NCI-H1417 (cell line): ENCODE data around the gene PTPRM.

ENCODE experiments used
- DNase-seq, 3 experiments: peaks; one replicate each; lab custom pipeline; 2025; lab: John Stamatoyannopoulos, UW

PTPRM gene

GRCh38 chr18:7567474-7568425 is 634 bp downstream of the PTPRM start:
- DNase-seq: peak in 2 of 3 experiments; percentile 60 to 65

GRCh38 chr18:7568426-7568825 is 1.3 kb downstream of the PTPRM start:
- DNase-seq: peak in 1 of 3 experiments; percentile 60

GRCh38 chr18:7571626-7572025 is 4.5 kb downstream of the PTPRM start:
- DNase-seq: no peak

- no peak for DNase-seq
These were observed 5.7 kb downstream of the PTPRM start for GRCh38 chr18:7572822-7573221.

GRCh38 chr18:7575465-7576028 is 8.4 kb downstream of the PTPRM start:
- DNase-seq: no peak

- DNase-seq: no peak
These were observed 9.0 kb downstream of the PTPRM start for GRCh38 chr18:7576077-7576476.

- no peak for DNase-seq
These were observed 9.6 kb downstream of the PTPRM start for GRCh38 chr18:7576685-7577084.

GRCh38 chr18:7577706-7578105 is 10.6 kb downstream of the PTPRM start:
- no peak for DNase-seq

- DNase-seq: no peak
These were observed 12.2 kb downstream of the PTPRM start for GRCh38 chr18:7579176-7579917.

GRCh38 chr18:7579918-7580542 is 12.9 kb downstream of the PTPRM start:
- no peak for DNase-seq

GRCh38 chr18:7584646-7585275 is 17.6 kb downstream of the PTPRM start:
- DNase-seq: peak in 2 of 3 experiments; percentile 34 to 62

GRCh38 chr18:7585276-7585670 is 18.2 kb downstream of the PTPRM start:
- no peak for DNase-seq

- no peak for DNase-seq
These were observed 19.3 kb downstream of the PTPRM start for GRCh38 chr18:7586379-7586778.

- DNase-seq: no peak
These were observed 23.9 kb downstream of the PTPRM start for GRCh38 chr18:7590826-7591560.

- DNase-seq: peak in 1 of 3 experiments; percentile 29
These were observed 25.4 kb downstream of the PTPRM start for GRCh38 chr18:7592305-7593071.

GRCh38 chr18:7593218-7593819 is 26.2 kb downstream of the PTPRM start:
- peak in 2 of 3 experiments; percentile 26 to 76 for DNase-seq

- no peak for DNase-seq
These were observed 29.0 kb downstream of the PTPRM start for GRCh38 chr18:7596147-7596546.

- DNase-seq: no peak
These were observed 30.4 kb downstream of the PTPRM start for GRCh38 chr18:7597500-7597899.

- no peak for DNase-seq
These were observed 31.3 kb downstream of the PTPRM start for GRCh38 chr18:7598167-7599047.
